HG03039 (cell line): ENCODE results near the gene EIF4B.
A peak's percentile ranks its signal among the peaks of the same experiment; 100 is the strongest.

Experiments used
- ATAC-seq: cut with Tn5 transposase; IDR thresholded peaks from one replicate; pipeline ENCODE4 v1.9.1; 2021; ENCODE audit warnings: mild to moderate bottlenecking, moderate library complexity; ENCODE audit not compliant: unreplicated experiment

The EIF4B gene

DNA sequence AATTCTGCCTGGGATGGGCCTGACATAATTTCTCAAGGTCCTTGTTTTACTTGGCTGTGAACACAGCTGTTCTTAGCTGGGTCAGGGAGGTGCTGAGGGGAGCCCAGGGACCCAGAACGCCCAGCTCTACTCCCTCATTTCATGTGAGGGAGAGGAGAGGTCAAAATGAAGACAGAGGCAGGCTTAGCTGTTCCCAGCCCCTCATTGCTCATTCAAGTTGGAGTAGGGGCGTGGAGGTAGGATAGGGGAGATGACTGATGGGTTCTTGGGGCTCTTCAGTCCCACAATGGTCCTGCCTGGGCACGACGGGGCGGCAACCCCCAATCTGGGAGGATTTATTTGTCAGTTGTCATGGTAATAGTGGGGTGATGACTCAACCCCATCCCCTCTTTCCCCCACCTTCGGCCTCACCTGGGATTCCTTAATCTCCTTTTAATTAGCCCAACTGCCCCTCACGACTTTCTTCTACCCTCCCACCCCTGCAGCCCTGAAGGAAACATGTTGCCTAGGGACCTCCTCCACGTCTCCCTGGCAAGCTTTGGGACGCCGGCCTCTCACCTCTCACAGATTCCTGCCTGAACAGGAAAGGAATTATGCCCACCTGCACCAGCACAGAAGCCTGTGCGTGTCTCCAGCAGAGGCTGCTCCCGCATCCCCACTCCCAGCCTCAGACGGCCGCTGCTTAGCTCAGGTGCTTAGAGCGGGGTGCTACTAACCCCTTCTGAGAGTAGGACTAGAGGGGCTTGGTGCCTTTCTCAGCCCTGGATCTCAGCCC, 62.7 kb downstream of the EIF4B start:
- no peak for ATAC-seq

DNA sequence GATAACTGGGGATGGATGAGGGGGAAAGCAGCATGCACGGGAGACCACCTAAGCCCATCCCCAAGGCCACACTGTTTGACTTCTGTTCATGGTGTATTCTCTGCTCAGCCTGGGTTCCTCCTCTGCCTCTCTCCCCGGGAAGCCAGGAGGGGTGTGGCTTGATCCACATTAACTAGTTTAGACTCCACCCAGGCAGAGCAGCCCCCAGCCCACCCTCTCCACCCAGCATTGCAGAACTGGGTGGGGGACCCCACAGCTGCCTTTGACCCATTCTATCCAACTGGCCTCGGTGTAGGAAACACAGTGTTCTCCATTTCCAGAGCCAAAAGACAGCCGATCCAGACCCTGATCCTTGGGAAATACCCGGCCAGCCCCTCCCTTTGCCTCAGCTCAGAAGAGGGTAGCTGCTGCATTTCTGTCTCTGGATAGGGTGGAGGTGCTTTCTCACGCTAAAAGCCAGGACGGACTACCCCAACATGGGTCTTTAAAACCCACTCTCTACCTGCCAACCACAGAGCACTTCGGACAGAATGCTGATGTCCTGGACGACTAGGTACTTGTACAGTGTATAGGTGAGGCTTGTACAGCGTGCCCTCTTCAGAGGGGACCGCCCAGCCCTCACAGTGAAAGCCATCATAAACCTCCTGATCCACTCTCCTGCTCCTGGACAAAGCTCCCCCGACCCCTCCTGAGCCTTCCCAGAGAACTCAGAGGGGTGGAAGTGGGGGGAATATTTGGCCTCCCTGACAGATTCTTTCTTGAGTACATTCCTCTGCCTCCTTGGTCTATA, 63.6 kb downstream of the EIF4B start:
- no peak for ATAC-seq

DNA sequence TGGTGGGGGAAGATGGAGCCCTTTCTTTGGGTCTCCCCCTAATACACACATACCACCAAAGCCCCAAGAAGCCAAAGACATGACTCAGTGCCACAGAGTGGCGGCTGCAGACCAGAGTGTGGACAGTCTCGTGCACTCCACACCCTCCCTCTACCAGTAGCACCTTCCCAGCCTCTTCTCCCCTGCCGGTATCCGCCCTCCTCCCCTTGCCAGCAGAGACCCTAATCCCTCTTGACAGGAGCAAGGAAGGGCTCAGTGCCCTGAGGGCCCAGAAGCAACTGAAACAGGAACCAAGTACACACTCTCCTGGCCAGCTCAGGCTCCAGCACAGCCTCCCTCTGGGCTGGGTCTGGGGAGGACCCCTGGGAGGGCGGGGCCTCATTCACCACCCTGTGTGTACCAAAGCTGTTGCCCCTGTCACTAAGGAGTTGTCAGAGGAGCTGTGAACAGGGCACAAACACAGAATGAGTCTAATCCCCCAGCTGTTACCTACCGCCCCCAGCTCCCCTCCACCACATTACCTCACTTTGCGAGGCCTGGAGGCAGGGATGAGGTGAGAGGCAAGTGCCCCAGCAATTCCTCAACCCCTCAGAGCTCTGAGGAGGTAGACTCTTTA, 64.7 kb downstream of the EIF4B start:
- no peak for ATAC-seq

DNA sequence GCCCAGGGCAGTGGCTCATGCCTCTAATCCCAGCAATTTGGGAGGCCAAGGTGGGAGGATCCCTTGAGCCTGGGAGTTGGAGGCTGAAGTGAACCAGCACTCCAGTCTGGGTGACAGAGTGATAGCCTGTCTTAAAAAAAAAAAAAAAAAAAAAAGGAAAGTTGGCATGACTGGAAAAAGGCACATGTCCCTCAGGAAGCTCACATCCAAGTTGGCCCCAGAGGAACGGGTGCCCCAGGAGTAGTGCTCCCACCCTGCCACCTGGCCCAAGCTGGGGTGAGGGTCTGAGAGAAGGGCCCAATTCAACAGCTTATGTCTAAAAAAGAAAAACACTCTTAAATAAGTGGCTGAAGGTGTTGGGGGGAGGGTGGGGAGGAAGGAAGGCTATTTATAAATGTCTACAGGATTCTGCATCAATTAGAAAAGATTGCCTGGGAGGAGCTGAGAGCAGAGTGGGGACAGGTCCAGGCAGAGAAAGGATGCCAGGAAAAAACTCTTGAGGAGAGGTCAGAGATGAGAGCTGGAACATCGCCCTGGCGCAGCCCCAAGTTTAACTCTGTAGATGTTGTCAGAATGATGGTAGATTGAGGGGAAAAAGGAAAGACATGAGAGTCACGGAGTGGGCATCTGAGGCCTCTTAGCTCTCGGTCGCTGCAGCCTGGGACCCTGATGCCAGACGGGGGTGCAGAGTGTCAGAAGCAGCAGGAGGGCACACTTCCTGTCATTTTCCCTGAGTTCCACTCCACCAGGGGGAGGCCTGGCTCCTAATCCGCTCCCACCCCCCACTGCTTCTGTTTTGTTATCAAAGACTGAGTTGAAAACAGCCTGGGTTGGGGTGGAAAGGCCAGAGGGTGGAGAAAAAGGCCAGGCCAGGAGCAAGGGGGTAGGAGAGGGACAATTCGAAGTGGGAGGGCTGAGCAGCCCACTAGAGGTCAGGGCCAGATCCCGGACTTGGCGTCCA, 65.6 kb downstream of the EIF4B start:
- no peak for ATAC-seq

- no peak for ATAC-seq
These were observed 67.6 kb downstream of the EIF4B start for GRCh38 chr12:53073881-53074280.

- ATAC-seq = no peak
These were observed 68.2 kb downstream of the EIF4B start for GRCh38 chr12:53074283-53074998.

DNA sequence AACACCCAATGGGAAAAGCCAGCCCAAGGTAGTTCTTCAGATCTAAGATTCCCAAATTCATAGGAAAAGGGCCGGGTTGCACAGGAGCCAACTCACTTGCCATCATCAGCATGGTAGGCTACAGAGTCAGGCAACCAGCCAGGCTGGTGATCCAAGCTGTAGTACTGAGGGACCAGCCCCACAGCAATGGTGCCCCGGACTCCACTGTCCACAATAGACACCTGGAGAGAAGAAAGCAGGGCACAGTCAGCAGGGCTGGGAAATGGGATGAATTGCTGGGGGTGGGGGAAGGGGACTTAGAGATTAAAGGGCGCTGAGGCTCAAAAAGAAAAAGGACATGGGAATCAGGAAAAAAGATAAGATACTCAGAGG, 68.7 kb downstream of the EIF4B start:
- no peak for ATAC-seq

DNA sequence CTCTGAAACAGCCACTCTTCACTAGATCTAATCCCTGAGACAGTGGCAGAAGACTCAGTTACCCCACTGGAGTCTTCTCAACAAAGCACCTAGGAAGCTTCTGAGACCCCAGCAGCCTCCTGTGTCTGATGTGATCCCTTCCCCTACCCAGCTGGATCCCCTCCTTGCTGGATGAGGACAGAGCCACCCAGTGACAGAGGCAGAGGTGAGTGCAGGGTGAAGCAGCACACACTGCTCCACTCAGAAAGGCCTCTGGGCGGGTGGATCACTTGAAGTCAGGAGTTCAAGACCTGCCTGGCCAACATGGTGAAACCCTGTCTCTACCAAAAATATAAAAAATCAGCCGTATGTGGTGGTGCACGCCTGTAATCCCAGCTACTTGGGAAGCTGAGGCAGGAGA, 70.2 kb downstream of the EIF4B start:
- ATAC-seq = no peak

DNA sequence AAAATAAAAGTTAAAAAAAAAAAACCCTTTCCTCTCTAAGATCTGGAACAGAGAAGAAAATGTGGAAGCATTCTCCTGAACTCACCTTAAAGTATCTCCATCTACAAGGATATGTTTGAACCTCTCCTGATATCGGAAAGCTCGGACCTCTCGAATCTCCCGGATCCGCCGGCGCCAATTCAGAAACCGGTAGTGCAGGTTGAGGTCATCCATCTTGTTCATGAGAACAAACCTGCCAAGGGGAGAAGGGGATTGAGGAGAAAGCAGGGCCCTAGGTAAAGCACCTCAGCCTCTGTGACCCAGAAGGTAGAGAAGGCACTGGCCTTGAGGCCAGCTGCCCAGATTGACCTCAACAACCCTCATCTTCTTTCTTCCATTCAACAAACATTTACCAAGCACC, 70.8 kb downstream of the EIF4B start:
- no peak for ATAC-seq

- ATAC-seq = peak; percentile 11
These were observed 72.4 kb downstream of the EIF4B start for GRCh38 chr12:53078425-53079225.

- ATAC-seq = peak; percentile 98
These were observed 73.2 kb downstream of the EIF4B start, which contains the start of gene SPRYD3 for GRCh38 chr12:53079226-53080117. Gene SPRYD3, minus strand, starts transcription at chr12:53079390. Its CDS starts 57 bp downstream, at chr12:53079333.

DNA sequence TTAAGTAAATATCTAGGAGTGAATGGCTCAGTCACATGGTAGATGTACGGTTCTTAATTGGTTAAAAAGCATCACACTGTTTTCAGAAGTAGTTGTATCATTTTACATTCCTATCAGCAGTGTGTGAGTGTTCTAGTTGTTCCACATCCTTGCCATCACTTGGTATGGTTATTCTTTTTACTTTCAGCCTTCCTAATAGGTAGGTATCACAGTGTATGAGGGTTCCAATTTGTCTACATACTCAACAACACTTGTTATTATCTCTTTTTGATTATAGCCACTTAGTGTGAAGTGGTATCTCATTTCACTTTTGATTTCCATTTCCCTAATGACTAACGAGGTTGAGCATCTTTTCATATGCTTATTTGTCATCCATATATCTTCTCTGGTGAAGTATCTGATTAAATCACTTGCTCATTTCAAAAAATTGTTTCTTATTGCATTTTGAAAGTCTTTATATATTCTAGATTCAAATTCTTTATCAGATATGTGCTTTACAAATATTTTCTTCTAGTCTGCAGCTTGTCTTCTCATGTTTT, 76.5 kb downstream of the EIF4B start:
- ATAC-seq = no peak

- ATAC-seq = no peak
These were observed 80.1 kb downstream of the EIF4B start for GRCh38 chr12:53086361-53086760.

- no peak for ATAC-seq
These were observed 83.8 kb downstream of the EIF4B start for GRCh38 chr12:53090105-53090504.

DNA sequence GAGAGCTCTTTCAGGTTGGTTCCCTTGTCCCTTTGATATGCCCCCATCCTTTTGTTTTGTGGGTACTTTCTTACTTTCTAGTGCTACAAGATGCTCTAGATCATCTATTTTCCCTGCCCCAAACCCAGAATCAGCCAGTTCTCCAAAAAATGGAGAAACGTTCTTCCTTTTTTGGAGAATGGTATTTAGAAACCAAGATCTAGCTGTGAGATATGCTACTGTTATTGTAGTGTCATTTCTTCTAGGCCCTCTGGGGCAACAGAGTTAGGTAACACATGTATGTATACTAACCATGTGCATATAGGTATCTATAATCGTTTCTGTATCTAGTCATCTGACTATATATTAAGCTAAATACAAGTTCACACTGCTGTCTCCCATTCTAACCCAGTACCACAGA, 84.3 kb downstream of the EIF4B start:
- no peak for ATAC-seq

GRCh38 chr12:53091756-53092155, 85.5 kb downstream of the EIF4B start:
- ATAC-seq = no peak
